GM19351 (cell line): ENCODE measurements around the gene PRKG1.

Experiments
- ATAC-seq: cut with Tn5 transposase; IDR thresholded peaks from one replicate; pipeline ENCODE4 v1.9.1; 2021; ENCODE audit warnings: mild to moderate bottlenecking, moderate library complexity; ENCODE audit not compliant: unreplicated experiment

The PRKG1 gene

DNA sequence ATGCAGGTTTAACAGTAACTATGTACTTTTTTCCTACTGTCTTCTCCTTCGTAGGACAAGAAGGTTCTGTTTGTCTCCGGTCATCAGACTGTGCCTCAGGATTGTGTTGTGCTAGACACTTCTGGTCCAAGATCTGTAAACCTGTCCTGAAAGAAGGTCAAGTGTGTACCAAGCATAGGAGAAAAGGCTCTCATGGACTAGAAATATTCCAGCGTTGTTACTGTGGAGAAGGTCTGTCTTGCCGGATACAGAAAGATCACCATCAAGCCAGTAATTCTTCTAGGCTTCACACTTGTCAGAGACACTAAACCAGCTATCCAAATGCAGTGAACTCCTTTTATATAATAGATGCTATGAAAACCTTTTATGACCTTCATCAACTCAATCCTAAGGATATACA is 1242.2 kb downstream of the PRKG1 start:
- no peak for ATAC-seq

- no peak for ATAC-seq
These were observed 1243.9 kb downstream of the PRKG1 start for GRCh38 chr10:52318136-52318701.

DNA sequence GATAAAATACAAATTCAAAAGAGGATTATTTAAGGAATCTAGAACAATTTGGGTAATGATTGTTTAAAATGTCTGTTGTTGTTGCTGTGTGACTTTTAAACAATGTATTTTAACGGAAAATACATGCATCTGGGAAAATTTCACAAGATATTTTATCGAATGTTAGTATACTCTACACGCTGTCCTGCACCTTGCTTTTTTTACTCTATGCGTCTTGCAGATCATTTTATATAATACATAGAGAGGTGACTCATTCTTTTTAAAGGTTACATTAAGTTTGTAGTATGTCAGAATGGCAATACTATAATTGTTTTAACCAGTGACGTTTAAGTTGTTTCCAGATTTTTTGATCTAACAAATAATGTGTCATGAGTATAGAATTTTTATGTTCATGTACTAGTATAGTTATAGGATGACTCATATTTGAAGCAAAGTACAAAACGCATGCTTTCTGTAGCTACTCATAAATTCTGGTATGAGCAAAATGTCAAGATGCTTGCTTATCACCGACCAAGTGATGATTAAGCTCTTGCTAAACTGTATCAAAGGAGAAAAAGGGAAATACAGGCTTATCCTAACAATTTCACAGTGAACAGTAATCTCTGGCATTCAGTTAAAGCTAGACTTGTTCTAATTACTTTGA is 1244.7 kb downstream of the PRKG1 start:
- no peak for ATAC-seq

DNA sequence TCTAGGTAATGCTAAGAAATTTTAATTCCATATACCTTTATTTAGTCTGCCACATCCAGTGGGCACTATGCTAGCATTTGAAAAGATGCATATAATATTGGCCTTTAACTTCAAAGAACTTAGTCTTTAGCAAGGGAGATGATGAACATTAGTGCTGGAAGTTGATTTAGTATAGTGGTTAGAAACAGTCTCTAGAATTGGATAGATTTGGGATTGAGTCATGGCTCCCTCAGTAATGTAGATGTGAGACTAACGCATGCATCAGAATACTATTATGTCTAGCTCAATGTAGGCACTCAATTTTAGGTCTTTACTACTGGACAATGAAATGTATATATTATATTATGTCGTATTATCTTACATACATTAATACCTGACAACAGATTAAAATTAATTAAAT is 1245.6 kb downstream of the PRKG1 start:
- ATAC-seq = no peak

- ATAC-seq = no peak
These were observed 1248.0 kb downstream of the PRKG1 start for GRCh38 chr10:52322323-52322722.

- no peak for ATAC-seq
These were observed 1248.6 kb downstream of the PRKG1 start for GRCh38 chr10:52322936-52323335.

DNA sequence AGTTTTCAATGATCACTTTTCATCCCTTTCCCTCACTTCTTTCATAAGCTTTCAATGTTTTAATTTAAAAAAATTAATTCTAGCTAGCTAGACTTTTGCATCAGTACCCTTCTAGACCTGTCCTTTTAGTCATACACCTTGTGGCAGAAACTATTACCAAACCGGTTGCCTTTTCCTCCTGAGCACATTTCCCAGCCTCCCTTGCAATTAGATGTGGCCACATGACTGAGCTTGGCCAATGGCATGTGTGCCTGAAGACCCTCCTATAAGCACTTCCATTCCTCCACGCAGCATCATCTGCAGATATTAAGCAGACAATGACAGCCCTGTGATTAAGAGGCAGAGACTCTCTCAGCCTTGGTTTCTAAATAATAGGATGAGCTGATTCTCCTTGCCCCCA is 1252.1 kb downstream of the PRKG1 start:
- no peak for ATAC-seq

- no peak for ATAC-seq
These were observed 1257.5 kb downstream of the PRKG1 start for GRCh38 chr10:52331638-52332364.

DNA sequence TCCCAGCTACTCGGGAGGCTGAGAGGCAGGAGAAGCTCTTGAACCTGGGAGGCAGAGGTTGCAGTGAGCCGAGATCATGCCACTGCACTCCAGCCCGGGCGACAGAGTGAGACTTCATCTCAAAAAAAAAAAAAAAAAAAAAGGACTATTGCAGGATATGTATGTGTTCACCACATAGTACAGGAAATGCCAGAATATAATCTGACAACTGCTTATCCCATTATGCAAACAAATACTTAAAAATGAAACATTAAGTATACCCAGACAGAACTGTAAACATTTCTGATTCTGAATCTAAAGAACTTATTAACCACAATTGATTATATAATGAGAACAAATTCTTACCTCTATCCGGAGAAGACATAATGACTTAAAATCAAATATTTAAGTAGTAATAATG is 1258.5 kb downstream of the PRKG1 start:
- ATAC-seq = no peak

GRCh38 chr10:52334595-52334994 is 1260.3 kb downstream of the PRKG1 start:
- no peak for ATAC-seq

DNA sequence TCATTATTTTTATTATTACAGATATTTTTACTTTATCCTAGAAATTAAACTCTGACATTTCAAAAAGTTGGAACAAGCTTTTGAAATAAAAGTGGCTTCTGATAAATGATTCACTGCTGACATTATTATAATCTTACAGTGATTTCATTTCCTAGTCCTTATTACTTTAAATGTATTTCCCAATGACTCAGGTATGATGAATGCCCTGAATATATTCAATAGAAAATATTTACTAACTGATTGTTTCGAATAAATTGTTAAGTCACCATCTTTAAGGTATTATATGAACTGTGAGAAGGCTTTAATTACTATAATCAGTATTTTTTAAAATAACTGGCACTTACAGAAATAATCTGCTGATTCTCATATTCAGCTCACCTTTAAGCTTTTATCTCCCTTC is 1261.4 kb downstream of the PRKG1 start:
- no peak for ATAC-seq

- no peak for ATAC-seq
These were observed 1262.9 kb downstream of the PRKG1 start for GRCh38 chr10:52337225-52337624.

GRCh38 chr10:52343439-52343838 is 1269.2 kb downstream of the PRKG1 start:
- ATAC-seq = no peak

- ATAC-seq = no peak
These were observed 1272.4 kb downstream of the PRKG1 start for GRCh38 chr10:52346394-52347326.

GRCh38 chr10:52347327-52347667 is 1273.0 kb downstream of the PRKG1 start:
- no peak for ATAC-seq
